RWPE2 (cell line): ENCODE measurements around the gene IPCEF1.
A peak's percentile ranks its signal among the peaks of the same experiment; 100 is the strongest.
"Not testable (repeated sequence)": the region's sequence is repeated elsewhere in the genome, so short reads cannot be mapped to it uniquely, and the experiment has no call there.

Experiments
- ATAC-seq: fragments of 200-7000 bp; cut with Tn5 transposase; 3 replicates; pipeline ENCODE4 v1.9.1; 2021; ENCODE audit warnings: low read depth
- DNase-seq: peaks from one replicate; pipeline ENCODE4 v3.0.0-alpha.2; 2020; ENCODE audit warnings: low spot score
- H3K27ac ChIP-seq: fragments of 450-650 bp; 2 replicates; pipeline ENCODE4 v1.5.1; 2017; ENCODE audit warnings: mild to moderate bottlenecking; ENCODE audit not compliant: poor library complexity, severe bottlenecking
- H3K27me3 ChIP-seq: fragments of 250-450 bp; sonication (Bioruptor Pico); 2 replicates; pipeline ENCODE4 v1.5.1; 2021; ENCODE audit warnings: mild to moderate bottlenecking, moderate library complexity; ENCODE audit not compliant: insufficient read depth, poor library complexity, severe bottlenecking
- H3K36me3 ChIP-seq: fragments of 250-450 bp; sonication (Bioruptor Pico); 2 replicates; pipeline ENCODE4 v1.5.1; 2020; ENCODE audit warnings: low read depth, mild to moderate bottlenecking, moderate library complexity
- H3K4me1 ChIP-seq: fragments of 250-450 bp; sonication (Bioruptor Pico); 2 replicates; pipeline ENCODE4 v1.5.1; 2021; ENCODE audit warnings: mild to moderate bottlenecking, moderate library complexity; ENCODE audit not compliant: insufficient read depth, poor library complexity, severe bottlenecking
- H3K4me3 ChIP-seq: fragments of 250-450 bp; sonication (Bioruptor Pico); 2 replicates; pipeline ENCODE4 v1.5.1; 2021; ENCODE audit warnings: mild to moderate bottlenecking, moderate library complexity; ENCODE audit not compliant: severe bottlenecking
- H3K9me3 ChIP-seq: fragments of 250-450 bp; sonication (Bioruptor Pico); 2 replicates; pipeline ENCODE4 v1.5.1; 2021; ENCODE audit warnings: mild to moderate bottlenecking, moderate library complexity; ENCODE audit not compliant: severe bottlenecking
- CTCF ChIP-seq: fragments of 450-650 bp; IDR thresholded peaks from one replicate; pipeline ENCODE4 v1.5.1; 2017; ENCODE audit warnings: mild to moderate bottlenecking, moderate library complexity; ENCODE audit not compliant: poor library complexity, severe bottlenecking

The IPCEF1 gene

DNA sequence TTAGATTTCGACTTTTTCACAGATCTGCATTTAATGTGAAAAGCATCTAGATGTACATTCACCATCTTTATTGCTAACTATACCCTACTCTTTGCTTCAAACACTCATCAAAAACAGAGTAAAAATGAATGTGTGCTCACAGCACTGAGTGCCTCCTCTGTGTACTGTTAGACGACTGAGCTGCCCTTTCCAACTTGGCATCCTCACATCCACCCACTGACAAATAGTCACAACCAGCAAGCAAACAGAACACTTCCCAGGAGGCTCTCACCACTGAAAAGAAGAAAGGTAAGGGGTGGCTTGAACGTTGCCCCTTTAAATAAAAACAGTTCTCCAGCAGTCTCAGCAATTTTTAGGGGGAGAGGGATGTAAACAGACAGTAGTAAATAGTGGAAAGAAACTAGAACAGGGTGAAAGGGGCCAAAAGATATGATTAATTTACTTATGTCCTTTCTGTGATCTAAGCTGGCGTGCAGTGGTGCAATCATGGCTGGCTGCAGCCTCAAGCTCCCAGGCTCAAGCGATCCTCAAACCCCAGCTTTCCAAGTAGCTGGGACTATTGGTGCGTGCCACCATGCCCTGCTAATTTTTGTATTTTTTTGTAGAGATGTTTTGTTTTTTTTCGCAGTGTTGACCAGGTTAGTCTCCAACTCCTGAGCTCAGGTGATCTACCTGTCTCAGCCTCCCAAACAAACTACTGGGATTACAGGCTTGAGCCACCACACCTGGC, 48.7 kb downstream of the IPCEF1 start:
- no peak for ATAC-seq
- TF ChIP-seq CTCF: no peak
- no peak overlapping the region for H3K4me3 ChIP-seq

GRCh38 chr6:154307147-154307546, 49.5 kb downstream of the IPCEF1 start:
- not testable (repeated sequence) for H3K4me3 ChIP-seq, H3K9me3 ChIP-seq

More for the DNA sequence above, 48.7 kb downstream of the IPCEF1 start:
- H3K9me3 ChIP-seq: no peaks in the 10 kb centered on the region
- H3K4me1 ChIP-seq: peaks cover 5% of the 10 kb centered on the region
- no peaks in the 10 kb centered on the region for H3K36me3 ChIP-seq
- H3K27ac ChIP-seq: no peak overlapping the region
- H3K27me3 ChIP-seq: no peaks in the 10 kb centered on the region
- DNase-seq: no peak

GRCh38 chr6:154306696-154307095, 49.9 kb downstream of the IPCEF1 start:
- H3K9me3 ChIP-seq: no peaks in the 10 kb centered on the region
- ATAC-seq (no peak), DNase-seq (no peak)
- no peak overlapping the region for H3K27ac ChIP-seq
- no peak for TF ChIP-seq CTCF
- no peaks in the 10 kb centered on the region for H3K36me3 ChIP-seq
- H3K4me1 ChIP-seq: peaks cover 5% of the 10 kb centered on the region
- H3K4me3 ChIP-seq: no peak overlapping the region
- H3K27me3 ChIP-seq: no peaks in the 10 kb centered on the region

More at GRCh38 chr6:154307147-154307546, 49.5 kb downstream of the IPCEF1 start:
- not testable (repeated sequence) for H3K27me3 ChIP-seq, H3K27ac ChIP-seq, ATAC-seq, DNase-seq, H3K4me1 ChIP-seq, H3K36me3 ChIP-seq

GRCh38 chr6:154304191-154304590, 52.4 kb downstream of the IPCEF1 start:
- H3K4me1 ChIP-seq: peaks cover 5% of the 10 kb centered on the region
- TF ChIP-seq CTCF: no peak
- no peaks in the 10 kb centered on the region for H3K9me3 ChIP-seq
- no peaks in the 10 kb centered on the region for H3K27me3 ChIP-seq
- DNase-seq (no peak), ATAC-seq (no peak)
- H3K4me3 ChIP-seq: no peak overlapping the region
- H3K36me3 ChIP-seq: no peaks in the 10 kb centered on the region
- no peak overlapping the region for H3K27ac ChIP-seq

DNA sequence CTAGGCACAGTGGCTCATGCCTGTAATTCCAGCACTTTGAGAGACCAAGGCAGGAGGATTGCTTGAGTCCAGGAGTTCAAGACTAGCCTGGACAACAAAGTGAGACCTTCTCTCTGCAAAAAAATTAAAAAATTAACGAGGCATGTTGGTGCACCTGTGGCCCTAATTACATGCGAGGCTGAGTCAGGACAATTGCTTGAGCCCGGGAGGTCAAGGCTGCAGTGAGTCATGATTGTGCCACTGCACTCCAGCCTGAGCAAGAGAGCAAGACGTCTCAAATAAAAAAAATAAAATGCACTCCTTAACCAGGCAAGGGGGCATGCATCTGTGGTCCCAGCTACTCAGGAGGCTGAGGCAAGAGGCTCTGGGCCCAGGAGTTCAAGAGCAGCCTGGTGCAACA, 53.0 kb downstream of the IPCEF1 start:
- DNase-seq, H3K27ac ChIP-seq, H3K9me3 ChIP-seq, H3K4me3 ChIP-seq, H3K4me1 ChIP-seq, H3K27me3 ChIP-seq, H3K36me3 ChIP-seq: not testable (repeated sequence)
- peak; percentile 82 for ATAC-seq
